Body of pancreas (tissue), 4 donors: ENCODE results near the gene PHF21A.

Source experiments
- CTCF ChIP-seq, 7 experiments: fragments of 450-650 bp in 4 of 7; fragments of 200-600 bp in 3 of 7; sonication (generic) in 3 of 7; IDR thresholded peaks; one replicate each; pipeline ENCODE4 v1.5.1; 2016 to 2019; ENCODE audit warnings: antibody characterized with exemption in 7 of 7
- POLR2A ChIP-seq, 3 donors: fragments of 450-650 bp; IDR thresholded peaks; one replicate each; pipeline ENCODE4 v1.6.1; 2016; ENCODE audit warnings: antibody characterized with exemption in 3 of 3, mild to moderate bottlenecking in 2 of 3

DNA sequence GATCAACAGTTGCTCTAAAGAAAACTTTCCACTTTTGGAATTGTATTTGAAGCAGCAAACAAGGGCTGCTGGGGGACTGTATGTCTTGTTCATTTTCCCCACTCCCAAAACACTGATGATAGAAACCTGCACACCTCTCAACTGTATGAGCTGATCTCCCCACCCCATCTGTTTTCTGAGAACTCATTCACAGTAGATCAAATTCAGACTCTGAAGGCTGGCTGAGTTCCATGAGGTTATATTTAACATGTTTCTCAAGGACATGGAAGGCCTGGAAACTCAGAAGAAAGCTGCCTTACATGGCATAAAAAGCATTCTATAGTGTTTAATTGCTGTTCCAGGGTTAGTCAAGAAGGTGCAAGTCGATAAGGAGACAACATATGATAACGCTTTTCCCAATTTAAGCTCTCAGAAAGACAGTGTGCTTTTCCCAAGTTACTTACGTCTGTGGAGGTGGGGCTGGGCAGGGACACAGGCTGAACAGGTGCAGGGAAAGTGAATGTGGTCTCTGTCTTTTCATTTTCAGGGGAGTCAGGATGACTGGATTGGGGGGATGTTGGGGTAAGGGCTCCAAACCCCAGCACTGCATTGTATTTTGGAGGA is 175.8 kb downstream of the PHF21A start:
- no peak for TF ChIP-seq CTCF (IDR thresholded peaks at IDR 0.05)
- TF ChIP-seq POLR2A (IDR thresholded peaks at IDR 0.05): no peak
